SK-N-SH treated with all-trans-retinoic acid at 6 μM for 48 hours (cell line): ENCODE results near the gene ITK.
"Not testable (repeated sequence)": the region's sequence is repeated elsewhere in the genome, so short reads cannot be mapped to it uniquely, and the experiment has no call there.

Experiments
- BACH2 ChIP-seq: fragments of 250-450 bp; sonication (Bioruptor Pico); IDR thresholded peaks from 2 replicates; pipeline ENCODE4 v1.9.0; 2021; ENCODE audit warnings: mild to moderate bottlenecking, borderline replicate concordance
- ISL1 ChIP-seq: fragments of 250-450 bp; sonication (Bioruptor Pico); IDR thresholded peaks from 2 replicates; pipeline ENCODE4 v2.1.2; 2022; ENCODE audit warnings: mild to moderate bottlenecking, moderate library complexity
- RARB ChIP-seq: fragments of 250-450 bp; sonication (Bioruptor Pico); IDR thresholded peaks from 2 replicates; pipeline ENCODE4 v1.8.0; 2021; ENCODE audit warnings: mild to moderate bottlenecking, moderate library complexity
- TOX ChIP-seq: fragments of 250-450 bp; sonication (Bioruptor Pico); IDR thresholded peaks from 2 replicates; pipeline ENCODE4 v1.8.0; 2021; ENCODE audit warnings: mild to moderate bottlenecking, moderate library complexity, borderline replicate concordance
- ZFP3 ChIP-seq: fragments of 250-450 bp; sonication (Bioruptor Pico); IDR thresholded peaks from 2 replicates; pipeline ENCODE4 v1.5.0; 2020; ENCODE audit warnings: mild to moderate bottlenecking, moderate library complexity
- ZFP30 ChIP-seq: fragments of 450-650 bp; formaldehyde crosslinking; IDR thresholded peaks from 2 replicates; pipeline ENCODE4 v1.5.0; 2022; ENCODE audit warnings: mild to moderate bottlenecking, moderate library complexity
- ZNF565 ChIP-seq: fragments of 450-650 bp; formaldehyde crosslinking; conservative IDR thresholded peaks from 2 replicates; pipeline ENCODE4 v1.5.0; 2020; ENCODE audit warnings: low read depth, mild to moderate bottlenecking, moderate library complexity
- TF ChIP-seq, protein P1 (sequence below): fragments of 250-450 bp; sonication (Bioruptor Pico); IDR thresholded peaks from 2 replicates; pipeline ENCODE4 v1.5.0; 2020; ENCODE audit warnings: mild to moderate bottlenecking, moderate library complexity
- TF ChIP-seq, protein P2 (sequence below): fragments of 250-450 bp; sonication (Bioruptor Pico); IDR thresholded peaks from 2 replicates; pipeline ENCODE4 v1.5.1; 2020; ENCODE audit warnings: low read depth, mild to moderate bottlenecking, moderate library complexity

DNA sequence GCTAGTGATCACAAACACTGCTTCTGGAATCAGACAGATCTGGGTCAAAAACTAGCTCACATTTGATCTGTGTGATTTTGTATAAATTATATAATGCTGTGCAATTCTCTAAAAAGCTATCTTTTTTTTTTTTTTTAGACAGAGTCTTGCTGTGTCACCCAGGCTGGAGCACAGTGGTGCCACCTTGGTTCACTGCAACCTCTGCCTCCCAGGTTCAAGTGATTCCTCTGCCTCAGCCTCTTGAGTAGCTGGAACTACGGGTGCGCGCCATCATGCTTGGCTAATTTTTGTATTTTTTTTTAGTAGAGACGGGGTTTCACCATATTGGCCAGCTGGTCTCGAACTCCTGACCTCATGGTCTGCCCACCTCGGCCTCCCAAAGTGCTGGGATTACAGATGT lies 4.5 kb downstream of the ITK start:
- TF ChIP-seq TOX (CRISPR knock-in tag); ZFP3 (CRISPR knock-in tag); ZFP30; ZNF565; RARB (CRISPR knock-in tag); BACH2 (CRISPR knock-in tag); ISL1 (CRISPR knock-in tag): not testable (repeated sequence)
- TF ChIP-seq, protein P1, sequence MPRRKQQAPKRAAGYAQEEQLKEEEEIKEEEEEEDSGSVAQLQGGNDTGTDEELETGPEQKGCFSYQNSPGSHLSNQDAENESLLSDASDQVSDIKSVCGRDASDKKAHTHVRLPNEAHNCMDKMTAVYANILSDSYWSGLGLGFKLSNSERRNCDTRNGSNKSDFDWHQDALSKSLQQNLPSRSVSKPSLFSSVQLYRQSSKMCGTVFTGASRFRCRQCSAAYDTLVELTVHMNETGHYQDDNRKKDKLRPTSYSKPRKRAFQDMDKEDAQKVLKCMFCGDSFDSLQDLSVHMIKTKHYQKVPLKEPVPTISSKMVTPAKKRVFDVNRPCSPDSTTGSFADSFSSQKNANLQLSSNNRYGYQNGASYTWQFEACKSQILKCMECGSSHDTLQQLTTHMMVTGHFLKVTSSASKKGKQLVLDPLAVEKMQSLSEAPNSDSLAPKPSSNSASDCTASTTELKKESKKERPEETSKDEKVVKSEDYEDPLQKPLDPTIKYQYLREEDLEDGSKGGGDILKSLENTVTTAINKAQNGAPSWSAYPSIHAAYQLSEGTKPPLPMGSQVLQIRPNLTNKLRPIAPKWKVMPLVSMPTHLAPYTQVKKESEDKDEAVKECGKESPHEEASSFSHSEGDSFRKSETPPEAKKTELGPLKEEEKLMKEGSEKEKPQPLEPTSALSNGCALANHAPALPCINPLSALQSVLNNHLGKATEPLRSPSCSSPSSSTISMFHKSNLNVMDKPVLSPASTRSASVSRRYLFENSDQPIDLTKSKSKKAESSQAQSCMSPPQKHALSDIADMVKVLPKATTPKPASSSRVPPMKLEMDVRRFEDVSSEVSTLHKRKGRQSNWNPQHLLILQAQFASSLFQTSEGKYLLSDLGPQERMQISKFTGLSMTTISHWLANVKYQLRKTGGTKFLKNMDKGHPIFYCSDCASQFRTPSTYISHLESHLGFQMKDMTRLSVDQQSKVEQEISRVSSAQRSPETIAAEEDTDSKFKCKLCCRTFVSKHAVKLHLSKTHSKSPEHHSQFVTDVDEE (CRISPR knock-in tag), result not testable (repeated sequence)
- TF ChIP-seq, protein P2, sequence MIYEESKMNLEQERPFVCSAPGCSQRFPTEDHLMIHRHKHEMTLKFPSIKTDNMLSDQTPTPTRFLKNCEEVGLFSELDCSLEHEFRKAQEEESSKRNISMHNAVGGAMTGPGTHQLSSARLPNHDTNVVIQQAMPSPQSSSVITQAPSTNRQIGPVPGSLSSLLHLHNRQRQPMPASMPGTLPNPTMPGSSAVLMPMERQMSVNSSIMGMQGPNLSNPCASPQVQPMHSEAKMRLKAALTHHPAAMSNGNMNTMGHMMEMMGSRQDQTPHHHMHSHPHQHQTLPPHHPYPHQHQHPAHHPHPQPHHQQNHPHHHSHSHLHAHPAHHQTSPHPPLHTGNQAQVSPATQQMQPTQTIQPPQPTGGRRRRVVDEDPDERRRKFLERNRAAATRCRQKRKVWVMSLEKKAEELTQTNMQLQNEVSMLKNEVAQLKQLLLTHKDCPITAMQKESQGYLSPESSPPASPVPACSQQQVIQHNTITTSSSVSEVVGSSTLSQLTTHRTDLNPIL (CRISPR knock-in tag), result not testable (repeated sequence)
